HEK293 (cell line): Measurements from ENCODE around the gene NAPA.
A peak's percentile ranks its signal among the peaks of the same experiment; 100 is the strongest.

ENCODE experiments used
- CTCF ChIA-PET: fragments of 350-600 bp; formaldehyde crosslinking; extraction: SDS; loops from one replicate; lab custom pipeline; 2021; ENCODE audit warnings: antibody characterized with exemption; lab: Yijun Ruan, JAX
- POLR2A ChIA-PET: fragments of 300-600 bp; formaldehyde crosslinking; extraction: SDS; loops from one replicate; lab custom pipeline; 2020; ENCODE audit warnings: antibody characterized with exemption, inconsistent platforms; lab: Yijun Ruan, JAX
- H3K27ac ChIP-seq: fragments of 200-500 bp; sonication (Bioruptor generic); 2 replicates; pipeline ENCODE4 v1.5.1; 2014; ENCODE audit warnings: low read depth, low read length, control low read depth, inconsistent platforms; ENCODE audit errors: extremely low read depth
- H3K36me3 ChIP-seq, 2 experiments: fragments of 200-500 bp in 1 of 2; sonication (Bioruptor generic) in 1 of 2; 1 replicate in 1 of 2; 2 replicates in 1 of 2; pipeline ENCODE4 v1.5.1; 2014 to 2017; ENCODE audit warnings: inconsistent platforms in 2 of 2, low read length in 2 of 2; ENCODE audit not compliant: control insufficient read depth in 2 of 2, insufficient read depth in 1 of 2
- H3K4me1 ChIP-seq: fragments of 200-500 bp; sonication (Bioruptor generic); 2 replicates; pipeline ENCODE4 v1.5.1; 2014; ENCODE audit warnings: mild to moderate bottlenecking, low read length, inconsistent platforms; ENCODE audit not compliant: control insufficient read depth, insufficient read depth
- H3K4me3 ChIP-seq: 2 replicates; pipeline ENCODE4 v1.5.1; 2011; ENCODE audit warnings: low read depth, mild to moderate bottlenecking, control low read depth, low read length, moderate library complexity
- H3K9me3 ChIP-seq: fragments of 200-500 bp; sonication (Bioruptor generic); 2 replicates; pipeline ENCODE4 v1.5.1; 2014; ENCODE audit warnings: low read depth, low read length, inconsistent platforms; ENCODE audit not compliant: control insufficient read depth, insufficient read depth
- EGR2 ChIP-seq: fragments of 450-650 bp; formaldehyde crosslinking; IDR thresholded peaks from 2 replicates; pipeline ENCODE4 v1.5.1; 2016; ENCODE audit warnings: low read depth, missing biosample characterization, missing genetic modification characterization
- GLIS1 ChIP-seq: fragments of 450-650 bp; formaldehyde crosslinking; IDR thresholded peaks from 2 replicates; pipeline ENCODE4 v1.5.1; 2016; ENCODE audit warnings: missing biosample characterization, missing genetic modification characterization
- KLF9 ChIP-seq: fragments of 450-650 bp; formaldehyde crosslinking; IDR thresholded peaks from 2 replicates; pipeline ENCODE4 v1.5.1; 2016; ENCODE audit warnings: missing biosample characterization, missing genetic modification characterization, low read depth
- YY2 ChIP-seq: fragments of 450-650 bp; formaldehyde crosslinking; IDR thresholded peaks from 2 replicates; pipeline ENCODE4 v1.5.1; 2016; ENCODE audit warnings: missing biosample characterization, missing genetic modification characterization
- ZFHX2 ChIP-seq: fragments of 450-650 bp; formaldehyde crosslinking; conservative IDR thresholded peaks from 2 replicates; pipeline ENCODE4 v1.5.1; 2016; ENCODE audit warnings: missing biosample characterization, missing genetic modification characterization
- ZNF10 ChIP-seq: fragments of 450-650 bp; formaldehyde crosslinking; IDR thresholded peaks from 2 replicates; pipeline ENCODE4 v1.5.1; 2017; ENCODE audit warnings: missing biosample characterization, missing genetic modification characterization
- ZNF132 ChIP-seq: fragments of 450-650 bp; formaldehyde crosslinking; IDR thresholded peaks from 2 replicates; pipeline ENCODE4 v1.5.1; 2017; ENCODE audit warnings: missing biosample characterization, missing genetic modification characterization, borderline replicate concordance
- ZNF266 ChIP-seq: fragments of 450-650 bp; formaldehyde crosslinking; IDR thresholded peaks from 2 replicates; pipeline ENCODE4 v1.5.1; 2016; ENCODE audit warnings: missing biosample characterization, missing genetic modification characterization, low read depth
- ZNF335 ChIP-seq: fragments of 450-650 bp; formaldehyde crosslinking; conservative IDR thresholded peaks from 2 replicates; pipeline ENCODE4 v1.5.1; 2016; ENCODE audit warnings: missing biosample characterization, missing genetic modification characterization
- ZNF416 ChIP-seq: fragments of 450-650 bp; formaldehyde crosslinking; IDR thresholded peaks from 2 replicates; pipeline ENCODE4 v1.5.1; 2016; ENCODE audit warnings: missing biosample characterization, missing genetic modification characterization
- ZNF501 ChIP-seq: fragments of 450-650 bp; formaldehyde crosslinking; IDR thresholded peaks from 2 replicates; pipeline ENCODE4 v1.5.1; 2016; ENCODE audit warnings: missing biosample characterization, missing genetic modification characterization
- ZNF521 ChIP-seq: fragments of 450-650 bp; formaldehyde crosslinking; IDR thresholded peaks from 2 replicates; pipeline ENCODE4 v1.5.1; 2017; ENCODE audit warnings: missing biosample characterization, mild to moderate bottlenecking, missing genetic modification characterization
- ZNF548 ChIP-seq: fragments of 450-650 bp; formaldehyde crosslinking; IDR thresholded peaks from 2 replicates; pipeline ENCODE4 v1.5.1; 2016; ENCODE audit warnings: missing biosample characterization, missing genetic modification characterization
- ZNF571 ChIP-seq: fragments of 450-650 bp; formaldehyde crosslinking; IDR thresholded peaks from 2 replicates; pipeline ENCODE4 v1.5.0; 2017; ENCODE audit warnings: missing biosample characterization, missing genetic modification characterization
- ZNF76 ChIP-seq: fragments of 450-650 bp; formaldehyde crosslinking; IDR thresholded peaks from 2 replicates; pipeline ENCODE4; 2016; ENCODE audit warnings: low read depth, missing biosample characterization, missing genetic modification characterization, borderline replicate concordance
- TF ChIP-seq, protein P1 (sequence below): fragments of 450-650 bp; formaldehyde crosslinking; IDR thresholded peaks from 2 replicates; pipeline ENCODE4 v1.5.1; 2016; ENCODE audit warnings: missing biosample characterization, missing genetic modification characterization, low read depth
- TF ChIP-seq, protein P2 (sequence below): fragments of 450-650 bp; formaldehyde crosslinking; IDR thresholded peaks from 2 replicates; pipeline ENCODE4 v1.5.1; 2016; ENCODE audit warnings: missing biosample characterization, missing genetic modification characterization
- TF ChIP-seq, protein P3 (sequence below): fragments of 450-650 bp; formaldehyde crosslinking; conservative IDR thresholded peaks from 2 replicates; pipeline ENCODE4 v1.5.1; 2016; ENCODE audit warnings: low read depth, missing biosample characterization, missing genetic modification characterization

NAPA gene

DNA sequence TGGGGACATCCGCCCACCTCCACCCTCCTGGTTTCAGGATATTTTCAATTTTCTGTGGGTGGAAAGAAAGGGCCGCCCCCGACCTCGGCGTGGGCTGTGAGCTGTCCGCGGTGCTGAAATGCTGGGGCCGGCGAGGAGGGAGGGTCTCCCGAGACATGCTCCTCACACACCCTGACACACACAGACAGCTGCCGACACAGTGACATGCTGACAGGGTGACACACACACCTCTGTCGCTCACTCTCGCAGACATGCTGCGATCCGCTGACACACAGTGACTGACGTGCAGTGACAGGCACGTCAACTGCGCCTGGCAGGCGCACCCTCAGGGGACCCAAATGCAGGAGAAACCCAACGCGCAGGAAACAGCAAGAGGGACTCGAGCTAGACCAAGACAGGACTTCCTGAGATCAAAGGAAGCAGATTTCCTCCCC lies 70.5 kb downstream of the NAPA start (continued):
- peak; percentile 89 for TF ChIP-seq EGR2 (tag by site-specific recombination)

DNA sequence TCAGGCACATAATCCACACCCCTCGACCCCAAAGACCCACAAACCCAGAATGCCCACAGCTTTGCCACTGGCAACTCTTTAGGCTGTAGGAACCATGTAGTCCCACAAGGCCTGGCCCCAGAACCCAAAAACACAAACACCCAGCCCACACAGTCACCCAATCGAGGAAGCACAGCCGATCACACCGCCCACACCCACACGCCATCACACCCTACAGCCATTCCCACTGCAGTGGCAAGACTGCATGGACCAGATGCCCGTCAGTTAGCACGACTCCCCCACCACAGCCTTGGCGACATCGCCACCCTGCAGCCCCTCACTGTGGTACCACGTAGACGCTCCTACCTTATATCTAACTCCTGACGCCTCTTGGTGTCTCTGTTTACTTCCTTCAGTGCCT lies 71.5 kb downstream of the NAPA start:
- no peak for TF ChIP-seq ZNF10 (tag by site-specific recombination)
- no peak for TF ChIP-seq ZNF571 (tag by site-specific recombination)
- no peak for TF ChIP-seq ZNF266 (tag by site-specific recombination)
- TF ChIP-seq, protein P1, sequence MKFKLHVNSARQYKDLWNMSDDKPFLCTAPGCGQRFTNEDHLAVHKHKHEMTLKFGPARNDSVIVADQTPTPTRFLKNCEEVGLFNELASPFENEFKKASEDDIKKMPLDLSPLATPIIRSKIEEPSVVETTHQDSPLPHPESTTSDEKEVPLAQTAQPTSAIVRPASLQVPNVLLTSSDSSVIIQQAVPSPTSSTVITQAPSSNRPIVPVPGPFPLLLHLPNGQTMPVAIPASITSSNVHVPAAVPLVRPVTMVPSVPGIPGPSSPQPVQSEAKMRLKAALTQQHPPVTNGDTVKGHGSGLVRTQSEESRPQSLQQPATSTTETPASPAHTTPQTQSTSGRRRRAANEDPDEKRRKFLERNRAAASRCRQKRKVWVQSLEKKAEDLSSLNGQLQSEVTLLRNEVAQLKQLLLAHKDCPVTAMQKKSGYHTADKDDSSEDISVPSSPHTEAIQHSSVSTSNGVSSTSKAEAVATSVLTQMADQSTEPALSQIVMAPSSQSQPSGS (tag by site-specific recombination) = no peak
- TF ChIP-seq, protein P2, sequence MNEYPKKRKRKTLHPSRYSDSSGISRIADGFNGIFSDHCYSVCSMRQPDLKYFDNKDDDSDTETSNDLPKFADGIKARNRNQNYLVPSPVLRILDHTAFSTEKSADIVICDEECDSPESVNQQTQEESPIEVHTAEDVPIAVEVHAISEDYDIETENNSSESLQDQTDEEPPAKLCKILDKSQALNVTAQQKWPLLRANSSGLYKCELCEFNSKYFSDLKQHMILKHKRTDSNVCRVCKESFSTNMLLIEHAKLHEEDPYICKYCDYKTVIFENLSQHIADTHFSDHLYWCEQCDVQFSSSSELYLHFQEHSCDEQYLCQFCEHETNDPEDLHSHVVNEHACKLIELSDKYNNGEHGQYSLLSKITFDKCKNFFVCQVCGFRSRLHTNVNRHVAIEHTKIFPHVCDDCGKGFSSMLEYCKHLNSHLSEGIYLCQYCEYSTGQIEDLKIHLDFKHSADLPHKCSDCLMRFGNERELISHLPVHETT (tag by site-specific recombination) = no peak
- TF ChIP-seq ZFHX2 (tag by site-specific recombination) = peak; percentile 94
- no peak for TF ChIP-seq ZNF548 (tag by site-specific recombination)
- TF ChIP-seq EGR2 (tag by site-specific recombination) = peak; percentile 92
- no peak for TF ChIP-seq ZNF132 (tag by site-specific recombination)
- no peak for TF ChIP-seq ZNF501 (tag by site-specific recombination)
- TF ChIP-seq ZNF416 (tag by site-specific recombination) = no peak
- TF ChIP-seq, protein P3, sequence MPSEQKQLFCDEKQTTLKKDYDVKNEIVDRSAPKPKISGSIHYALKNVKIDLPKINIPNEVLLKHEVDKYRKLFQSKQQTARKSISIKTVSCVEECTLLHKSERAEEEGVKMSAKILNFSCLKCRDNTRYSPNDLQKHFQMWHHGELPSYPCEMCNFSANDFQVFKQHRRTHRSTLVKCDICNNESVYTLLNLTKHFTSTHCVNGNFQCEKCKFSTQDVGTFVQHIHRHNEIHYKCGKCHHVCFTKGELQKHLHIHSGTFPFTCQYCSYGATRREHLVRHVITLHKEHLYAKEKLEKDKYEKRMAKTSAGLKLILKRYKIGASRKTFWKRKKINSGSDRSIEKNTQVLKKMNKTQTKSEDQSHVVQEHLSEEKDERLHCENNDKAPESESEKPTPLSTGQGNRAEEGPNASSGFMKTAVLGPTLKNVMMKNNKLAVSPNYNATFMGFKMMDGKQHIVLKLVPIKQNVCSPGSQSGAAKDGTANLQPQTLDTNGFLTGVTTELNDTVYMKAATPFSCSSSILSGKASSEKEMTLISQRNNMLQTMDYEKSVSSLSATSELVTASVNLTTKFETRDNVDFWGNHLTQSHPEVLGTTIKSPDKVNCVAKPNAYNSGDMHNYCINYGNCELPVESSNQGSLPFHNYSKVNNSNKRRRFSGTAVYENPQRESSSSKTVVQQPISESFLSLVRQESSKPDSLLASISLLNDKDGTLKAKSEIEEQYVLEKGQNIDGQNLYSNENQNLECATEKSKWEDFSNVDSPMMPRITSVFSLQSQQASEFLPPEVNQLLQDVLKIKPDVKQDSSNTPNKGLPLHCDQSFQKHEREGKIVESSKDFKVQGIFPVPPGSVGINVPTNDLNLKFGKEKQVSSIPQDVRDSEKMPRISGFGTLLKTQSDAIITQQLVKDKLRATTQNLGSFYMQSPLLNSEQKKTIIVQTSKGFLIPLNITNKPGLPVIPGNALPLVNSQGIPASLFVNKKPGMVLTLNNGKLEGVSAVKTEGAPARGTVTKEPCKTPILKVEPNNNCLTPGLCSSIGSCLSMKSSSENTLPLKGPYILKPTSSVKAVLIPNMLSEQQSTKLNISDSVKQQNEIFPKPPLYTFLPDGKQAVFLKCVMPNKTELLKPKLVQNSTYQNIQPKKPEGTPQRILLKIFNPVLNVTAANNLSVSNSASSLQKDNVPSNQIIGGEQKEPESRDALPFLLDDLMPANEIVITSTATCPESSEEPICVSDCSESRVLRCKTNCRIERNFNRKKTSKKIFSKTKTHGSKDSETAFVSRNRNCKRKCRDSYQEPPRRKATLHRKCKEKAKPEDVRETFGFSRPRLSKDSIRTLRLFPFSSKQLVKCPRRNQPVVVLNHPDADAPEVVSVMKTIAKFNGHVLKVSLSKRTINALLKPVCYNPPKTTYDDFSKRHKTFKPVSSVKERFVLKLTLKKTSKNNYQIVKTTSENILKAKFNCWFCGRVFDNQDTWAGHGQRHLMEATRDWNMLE (tag by site-specific recombination) = no peak
- no peaks in the 10 kb centered on the region for H3K36me3 ChIP-seq
- no peak overlapping the region for H3K4me3 ChIP-seq
- H3K27ac ChIP-seq = no peak overlapping the region
- POLR2A ChIA-PET = no interaction called here
- CTCF ChIA-PET = interaction anchor here (1.1 to 1.9 kb wide), 2 partner anchors 15 to 65 kb away, joined by 3 to 5 read pairs; no protein-coding TSS in a partner anchor
- no peaks in the 10 kb centered on the region for H3K9me3 ChIP-seq
- peaks cover 4% of the 10 kb centered on the region; the same call in 1 of the 2 replicates for H3K4me1 ChIP-seq

DNA sequence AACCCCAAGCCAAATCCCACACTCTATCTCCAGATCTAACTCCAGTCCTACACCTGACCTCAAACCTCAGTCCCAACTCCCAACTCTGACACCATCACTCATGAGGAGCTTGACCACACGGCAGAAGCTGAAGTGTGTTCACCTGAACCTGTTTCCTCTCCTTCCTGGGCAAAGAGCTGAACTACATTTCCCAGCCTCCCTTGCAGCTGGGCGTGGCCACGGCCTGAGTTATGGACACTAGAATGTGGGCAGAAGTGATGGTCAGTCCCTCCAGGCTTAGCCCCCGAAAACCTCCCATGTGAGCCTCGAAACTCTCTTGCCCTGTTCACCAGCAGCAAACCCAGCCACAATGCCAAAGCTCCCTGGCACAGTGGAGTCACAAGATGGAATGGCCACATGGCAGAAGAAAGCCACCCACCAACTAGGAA lies 76.1 kb downstream of the NAPA start:
- Histone ChIP-seq H3K4me3 (no peak overlapping the region), H3K27ac (no peak overlapping the region), H3K4me1 (no peaks in the 10 kb centered on the region), H3K36me3 (no peaks in the 10 kb centered on the region), H3K9me3 (no peaks in the 10 kb centered on the region)
- ChIA-PET CTCF (interaction anchor here (0.6 to 6.3 kb wide), 10 partner anchors 11 to 1397 kb away, joined by 3 to 102 read pairs (median 6); partner anchors contain the start of genes DHX34 and KPTN), POLR2A (interaction anchor here (1.0 to 1.4 kb wide), 3 partner anchors 11 to 45 kb away, joined by 3 to 5 read pairs (median 4); no protein-coding TSS in a partner anchor)
- peak; percentile 84 for TF ChIP-seq KLF9 (tag by site-specific recombination)
- 0 out of 2 replicates have a peak, but pooled peaks have one; percentile 30 for TF ChIP-seq YY2 (tag by site-specific recombination)
- TF ChIP-seq GLIS1 = no peak
- peak; percentile 35; the same call in 1 of the 2 replicates for TF ChIP-seq ZNF76
- TF ChIP-seq ZNF132 (tag by site-specific recombination) = no peak
- TF ChIP-seq ZNF335 (tag by site-specific recombination) = peak; percentile 90
- no peak for TF ChIP-seq ZNF521 (tag by site-specific recombination)
- TF ChIP-seq, protein P3 (tag by site-specific recombination) = no peak
